CD4-positive, alpha-beta T cell treated with Interleukin-17A for 4 hours (primary cell): ENCODE data around the gene SEC63.
A peak's percentile ranks its signal among the peaks of the same experiment; 100 is the strongest.
"Not testable (repeated sequence)": the region's sequence is repeated elsewhere in the genome, so short reads cannot be mapped to it uniquely, and the experiment has no call there.

ENCODE experiments used
- DNase-seq: peaks from one replicate; pipeline ENCODE4 v3.0.0-alpha.2; 2020; ENCODE audit warnings: mixed read lengths

Gene SEC63

DNA sequence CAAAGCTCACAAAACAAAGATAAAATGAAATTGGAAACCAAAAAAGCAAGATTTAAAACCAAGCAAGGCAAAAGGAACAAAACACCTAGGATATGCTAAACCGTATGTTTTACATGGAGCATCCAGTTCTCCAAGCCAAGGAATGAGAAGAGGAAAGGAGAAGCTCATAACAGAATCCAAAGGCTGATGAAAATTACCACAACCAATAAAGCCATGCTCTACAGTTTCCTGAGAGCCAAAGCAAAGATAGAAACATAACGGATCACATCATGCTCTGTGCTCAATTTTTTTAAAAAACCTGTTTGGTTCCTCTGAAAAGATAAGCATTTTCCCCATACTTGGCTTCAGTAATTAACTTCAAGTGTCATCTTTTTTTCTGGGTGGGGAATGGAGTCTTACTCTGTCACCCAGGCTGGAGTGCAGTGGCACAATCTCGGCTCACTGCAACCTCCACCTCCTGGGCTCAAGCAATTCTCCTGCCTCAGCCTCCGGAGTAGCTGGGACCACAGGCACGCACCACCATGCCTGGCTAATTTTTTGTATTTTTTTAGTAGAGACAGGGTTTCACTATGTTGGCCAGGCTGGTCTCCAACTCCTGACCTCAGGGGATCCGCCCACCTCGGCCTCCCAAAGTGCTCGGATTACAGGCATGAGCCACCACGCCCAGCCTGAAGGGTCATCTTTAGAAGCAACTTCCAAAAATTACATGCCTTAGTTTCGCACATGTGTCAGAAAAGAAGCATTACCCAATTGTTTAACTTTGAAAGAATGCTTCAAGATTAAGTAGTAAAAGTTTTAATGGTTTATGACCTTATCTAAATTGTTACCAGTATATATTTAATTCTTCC is 31.1 kb downstream of the SEC63 start:
- DNase-seq, result not testable (repeated sequence)

DNA sequence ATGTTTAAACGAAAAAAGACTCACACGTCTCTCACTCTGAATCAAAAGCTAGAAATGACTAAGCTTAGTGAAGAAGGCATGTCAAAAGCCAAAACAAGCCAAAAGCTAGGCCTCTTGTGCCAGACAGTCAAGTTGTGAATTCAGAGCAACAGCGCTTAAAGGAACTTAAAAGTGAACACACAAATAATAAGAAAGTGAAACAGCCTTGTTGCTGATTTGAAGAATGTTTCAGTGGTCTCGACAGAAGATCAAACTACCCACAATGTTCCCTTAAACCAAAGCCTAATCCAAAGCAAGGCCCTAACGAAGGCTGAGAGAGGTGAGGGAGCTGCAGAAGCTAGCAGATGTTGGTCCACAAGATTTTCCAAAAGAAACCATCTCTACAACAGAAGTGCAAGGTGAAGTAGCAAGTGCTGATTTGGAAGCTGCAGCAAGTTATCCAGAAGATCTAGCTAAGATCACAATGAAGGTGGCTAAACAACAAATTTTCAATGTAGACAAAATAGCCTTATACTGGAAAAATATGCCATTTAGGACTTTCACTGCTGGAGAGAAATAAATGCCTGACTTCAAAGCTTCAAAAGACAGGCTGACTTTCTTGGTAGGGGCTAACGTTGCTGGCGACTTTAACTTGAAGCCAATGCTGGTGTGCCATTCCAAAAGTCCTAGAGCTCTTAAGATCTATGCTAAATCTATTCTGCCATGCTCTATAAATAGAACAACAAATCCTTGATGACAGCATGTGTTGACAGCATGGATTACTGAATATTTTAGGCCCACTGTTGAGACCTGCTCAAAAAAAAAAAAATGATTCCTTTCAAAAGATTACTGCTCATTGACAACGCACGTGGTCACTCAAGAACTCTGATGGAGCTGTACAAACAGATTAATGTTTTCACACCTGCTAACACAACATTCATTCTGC is 40.3 kb downstream of the SEC63 start:
- DNase-seq, result no peak

DNA sequence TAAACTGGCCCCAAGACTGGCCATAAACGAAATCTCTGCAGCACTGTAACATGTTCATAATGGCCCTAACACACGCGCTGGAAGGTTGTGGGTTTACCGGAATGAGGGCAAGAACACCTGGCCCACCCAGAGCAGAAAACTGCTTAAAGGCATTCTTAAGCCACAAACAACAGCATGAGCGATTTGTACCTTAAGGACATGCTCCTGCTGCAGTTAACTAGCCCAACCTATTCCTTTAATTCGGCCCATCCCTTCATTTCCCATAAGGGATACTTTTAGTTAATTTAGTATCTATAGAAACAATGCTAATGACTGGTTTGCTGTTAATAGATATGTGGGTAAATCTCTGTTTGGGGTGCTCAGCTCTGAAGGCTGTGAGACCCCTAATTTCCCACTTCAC is 41.0 kb downstream of the SEC63 start:
- DNase-seq, result not testable (repeated sequence)

DNA sequence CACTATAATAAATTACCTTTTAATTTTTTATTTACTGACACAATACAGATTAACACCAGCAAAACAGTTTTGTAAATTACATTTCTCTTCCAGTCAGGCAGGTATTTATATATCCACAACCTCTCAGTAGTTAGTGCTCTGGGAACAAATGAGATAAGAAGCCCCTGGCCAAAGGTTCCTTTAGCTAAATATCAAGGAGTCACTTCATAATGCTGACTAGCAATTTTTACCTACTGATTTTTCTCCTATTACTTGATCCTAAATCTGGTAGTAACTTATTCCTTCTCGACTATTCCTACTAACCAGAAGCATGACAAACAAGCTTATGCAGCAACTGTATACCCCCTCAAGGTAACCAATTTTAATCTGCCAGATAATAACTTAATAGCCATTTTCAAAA is 46.3 kb downstream of the SEC63 start:
- no peak for DNase-seq

DNA sequence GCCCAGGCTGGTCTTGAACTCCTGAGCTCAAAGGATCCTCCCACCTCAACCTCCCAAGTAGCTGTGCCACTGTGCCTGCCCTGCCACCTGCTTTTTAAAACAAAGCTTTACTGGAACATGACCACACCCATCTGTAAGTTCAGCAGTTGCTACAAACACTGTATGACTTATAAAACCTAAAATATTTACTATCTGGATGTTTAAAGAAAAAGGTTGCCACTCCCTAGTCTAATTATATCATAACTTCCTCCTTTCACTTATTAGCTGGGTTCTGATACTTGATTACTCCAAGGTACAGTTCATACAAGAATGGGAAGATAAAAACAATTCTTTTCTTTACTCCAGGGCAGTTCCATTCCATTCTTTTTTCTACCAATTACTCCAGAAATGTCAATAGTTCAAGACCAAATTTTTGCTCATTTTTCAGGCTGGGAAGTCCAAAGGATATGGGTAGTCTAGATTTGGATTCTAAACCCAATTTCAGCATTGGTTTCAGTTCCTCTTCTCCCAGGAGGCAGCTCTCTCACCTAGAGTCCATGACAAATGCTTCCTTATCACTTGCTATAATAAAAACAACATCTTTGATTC is 63.1 kb downstream of the SEC63 start:
- DNase-seq, result no peak

DNA sequence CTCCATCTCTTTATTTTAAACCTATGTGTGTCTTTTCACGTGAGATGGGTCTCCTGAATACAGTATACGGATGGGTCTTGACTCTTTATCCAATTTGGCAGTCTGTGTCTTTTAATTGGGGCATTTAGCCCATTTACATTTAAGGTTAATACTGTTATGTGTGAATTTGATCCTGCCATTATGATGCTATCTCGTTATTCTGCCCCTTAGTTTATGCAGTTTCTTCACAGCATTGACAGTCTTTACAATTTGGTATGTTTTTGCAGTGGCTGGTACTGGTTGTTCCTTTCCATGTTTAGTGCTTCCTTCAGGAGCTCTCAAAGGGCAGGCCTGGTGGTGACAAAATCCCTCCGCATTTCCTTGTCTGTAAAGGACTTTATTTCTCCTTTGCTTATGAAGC is 67.6 kb downstream of the SEC63 start:
- not testable (repeated sequence) for DNase-seq

DNA sequence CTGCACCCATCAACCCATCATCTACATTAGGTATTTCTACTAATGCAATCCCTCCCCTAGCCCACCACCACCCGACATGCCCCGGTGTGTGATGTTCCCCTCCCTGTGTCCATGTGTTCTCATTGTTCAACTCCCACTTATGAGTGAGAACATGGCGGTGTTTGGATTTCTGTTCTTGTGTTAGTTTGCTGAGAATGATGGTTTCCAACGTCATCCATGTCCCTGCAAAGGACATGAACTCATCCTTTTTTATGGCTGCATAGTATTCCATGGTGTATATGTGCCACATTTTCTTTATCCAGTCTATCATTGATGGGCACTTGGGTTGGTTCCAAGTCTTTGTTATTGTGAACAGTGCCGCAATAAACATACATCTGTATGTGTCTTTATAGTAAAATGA is 72.1 kb downstream of the SEC63 start:
- DNase-seq, result not testable (repeated sequence)

DNA sequence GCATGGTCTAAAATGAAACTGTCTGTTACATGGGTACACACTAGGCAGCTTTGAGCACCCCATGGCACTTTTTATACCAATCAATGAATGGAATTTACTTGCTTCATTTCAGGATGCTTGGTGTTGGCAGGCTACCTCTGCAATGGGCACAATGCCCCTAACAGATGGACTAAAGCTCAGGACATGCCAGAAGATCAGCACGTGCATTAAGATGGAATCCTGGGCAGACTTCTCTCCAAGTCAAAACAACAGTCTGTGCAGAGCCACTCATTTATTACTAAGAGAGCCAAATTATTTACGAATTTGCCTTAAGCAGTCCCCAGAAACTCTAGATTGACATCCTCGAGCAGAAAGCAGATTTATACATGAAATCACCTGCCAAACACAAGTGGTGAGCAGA is 78.1 kb downstream of the SEC63 start:
- DNase-seq, result no peak

DNA sequence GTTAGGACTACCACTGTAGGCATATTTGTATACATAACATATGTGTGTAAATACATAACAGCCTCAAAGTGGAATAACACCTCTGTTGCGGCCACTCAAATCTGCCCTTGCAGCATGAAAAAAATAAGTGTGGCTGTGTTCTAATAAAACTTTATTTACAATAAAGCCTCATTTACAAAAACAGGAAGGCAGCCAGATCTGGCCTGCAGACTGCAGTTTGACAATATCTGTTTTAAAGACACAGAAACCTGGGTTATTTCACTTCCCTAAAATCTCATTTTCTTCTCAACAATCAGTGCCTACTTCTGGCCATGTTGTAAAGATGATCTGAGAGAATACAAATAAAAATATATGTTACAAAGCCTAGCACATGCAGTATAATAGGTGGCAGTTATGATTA is 80.0 kb downstream of the SEC63 start:
- no peak for DNase-seq

DNA sequence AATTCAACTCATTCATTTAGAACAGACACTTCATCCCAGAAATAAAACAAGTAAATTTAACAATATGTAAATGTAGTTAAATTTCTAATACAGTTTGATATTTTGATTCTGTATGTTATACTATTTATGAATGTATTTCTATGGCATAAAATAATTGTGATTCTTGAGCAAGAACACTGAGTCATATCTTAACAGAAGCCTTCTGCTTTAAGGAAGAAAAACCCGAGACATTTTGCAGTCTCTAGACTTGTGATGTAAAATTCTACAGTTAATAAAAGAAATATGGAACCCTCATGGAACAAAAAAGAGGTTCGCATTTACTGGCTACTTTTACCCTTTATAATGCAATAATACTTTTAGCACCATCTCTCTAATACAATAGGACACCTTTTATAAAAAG is 86.0 kb downstream of the SEC63 start:
- DNase-seq, result no peak

DNA sequence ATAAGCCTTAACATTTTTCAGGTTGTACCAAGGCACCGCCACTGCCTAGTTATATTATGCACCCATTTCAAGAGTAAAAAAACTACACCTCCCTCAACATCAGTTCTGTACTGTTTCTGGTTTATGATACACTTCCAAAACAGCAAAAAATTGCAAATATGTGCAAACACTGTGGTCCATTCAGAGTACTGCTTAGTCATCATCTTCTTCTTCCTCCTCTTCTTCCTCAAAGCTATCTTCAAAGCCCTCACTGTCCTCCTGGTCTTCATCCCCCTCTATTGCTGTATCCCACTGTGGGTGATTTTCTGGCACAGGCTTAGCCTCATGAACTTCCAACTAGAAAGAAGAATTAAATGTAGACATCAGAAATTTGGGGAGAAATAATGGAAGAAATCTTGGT is 86.5 kb downstream of the SEC63 start:
- DNase-seq, result not testable (repeated sequence)

DNA sequence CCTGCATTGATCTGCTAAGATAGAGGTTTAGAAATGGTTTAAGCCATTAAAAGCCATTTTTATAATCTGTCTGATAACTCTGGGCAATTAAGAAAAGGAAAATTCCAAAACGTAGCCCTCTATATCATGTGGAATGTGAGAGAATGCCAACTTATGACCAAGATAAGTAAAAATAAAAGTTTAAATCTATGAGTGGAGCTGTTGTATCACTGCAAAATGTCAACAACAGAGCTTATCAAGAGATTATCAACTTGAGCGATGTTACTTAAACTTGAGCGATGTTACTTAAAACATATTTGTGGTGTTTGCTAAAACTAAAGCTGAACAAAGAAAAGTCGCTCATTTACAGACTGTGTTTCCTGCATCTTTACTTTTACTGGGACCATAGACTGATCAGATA is 87.0 kb downstream of the SEC63 start:
- no peak for DNase-seq

DNA sequence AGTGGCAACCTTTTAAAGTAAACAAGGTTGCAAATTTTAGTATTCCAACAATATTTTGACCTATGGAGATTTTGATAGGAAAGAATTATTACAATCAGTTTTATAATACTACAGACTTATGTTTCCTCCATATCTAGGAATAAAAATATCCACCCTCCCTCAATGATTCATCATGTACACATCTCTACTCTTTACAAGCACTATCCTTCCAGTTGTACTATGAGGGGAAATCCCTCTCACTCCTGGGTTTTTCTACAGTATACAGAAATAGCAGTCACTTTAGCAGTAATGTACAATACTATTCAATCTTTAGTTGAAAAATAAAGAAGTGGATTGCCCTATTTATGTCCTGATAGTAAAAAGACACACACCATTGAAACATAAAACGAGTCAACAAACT is 87.6 kb downstream of the SEC63 start:
- DNase-seq, result no peak

DNA sequence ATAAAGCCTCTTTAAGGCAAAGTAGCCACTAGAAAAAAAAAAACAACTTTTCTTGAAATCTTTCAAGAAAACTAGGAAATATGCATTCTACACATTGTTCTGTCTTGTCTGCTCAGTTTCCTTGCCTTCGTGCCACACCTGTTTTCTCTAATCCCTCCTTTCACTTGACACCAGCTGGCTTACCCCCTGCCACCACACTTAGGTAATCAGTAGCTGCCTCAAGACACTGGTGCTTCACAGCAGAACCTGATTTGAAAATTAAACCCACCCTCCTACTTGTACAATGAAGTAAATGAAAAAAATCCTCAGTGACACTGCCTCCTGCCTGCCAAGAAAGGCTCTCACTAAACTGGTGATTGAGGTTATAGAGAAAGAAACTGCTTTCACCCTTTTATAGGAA is 88.1 kb downstream of the SEC63 start:
- DNase-seq, result no peak

DNA sequence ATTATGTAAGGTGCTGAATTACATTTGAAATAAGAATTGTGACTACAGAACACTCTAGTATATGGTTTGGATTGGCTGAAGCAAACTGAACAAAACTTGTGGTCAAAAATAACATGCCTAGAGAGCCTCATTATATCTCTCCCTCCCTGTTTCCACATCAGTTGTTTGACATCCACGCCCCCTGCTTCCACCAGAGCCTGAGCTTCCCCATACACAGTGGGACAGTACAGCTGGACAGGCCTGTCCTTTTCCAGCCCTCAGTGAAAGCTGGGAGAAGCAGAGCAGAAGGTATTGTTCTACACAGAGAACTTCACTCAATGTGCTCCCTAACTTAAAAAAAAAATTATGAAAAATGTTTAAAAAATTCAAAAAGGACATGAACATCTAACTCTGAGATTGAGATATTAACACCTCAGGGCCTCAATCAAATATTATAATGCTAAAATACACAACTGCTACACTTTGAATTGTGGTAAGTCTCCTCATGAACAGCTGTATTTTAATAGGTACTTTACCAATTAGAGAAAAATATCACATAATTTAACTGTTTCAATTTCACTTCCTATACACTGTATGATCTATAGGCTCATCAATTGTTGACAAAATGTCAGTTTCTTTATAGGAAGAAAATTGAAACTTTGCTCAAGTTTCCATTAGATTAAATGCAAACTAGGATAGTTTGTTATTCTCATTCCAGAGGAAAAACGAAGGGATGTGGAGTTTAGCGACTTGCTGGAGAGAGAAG is 89.0 kb downstream of the SEC63 start:
- no peak for DNase-seq

DNA sequence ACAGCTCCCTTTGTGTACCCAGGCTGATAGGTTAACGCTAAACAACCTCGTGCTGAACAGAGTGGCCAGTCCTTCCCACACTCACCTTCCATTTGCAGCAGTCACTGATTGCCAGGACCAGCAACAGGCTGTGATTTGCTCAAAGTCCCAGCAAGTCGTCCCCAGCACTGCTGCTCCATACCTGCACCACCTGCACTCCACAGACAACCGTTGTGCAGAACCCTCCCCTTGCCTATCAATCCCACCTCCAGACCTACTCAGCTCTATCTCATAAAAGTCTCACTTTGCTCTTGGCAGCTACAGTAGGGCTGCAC is 90.7 kb downstream of the SEC63 start:
- DNase-seq, result no peak

DNA sequence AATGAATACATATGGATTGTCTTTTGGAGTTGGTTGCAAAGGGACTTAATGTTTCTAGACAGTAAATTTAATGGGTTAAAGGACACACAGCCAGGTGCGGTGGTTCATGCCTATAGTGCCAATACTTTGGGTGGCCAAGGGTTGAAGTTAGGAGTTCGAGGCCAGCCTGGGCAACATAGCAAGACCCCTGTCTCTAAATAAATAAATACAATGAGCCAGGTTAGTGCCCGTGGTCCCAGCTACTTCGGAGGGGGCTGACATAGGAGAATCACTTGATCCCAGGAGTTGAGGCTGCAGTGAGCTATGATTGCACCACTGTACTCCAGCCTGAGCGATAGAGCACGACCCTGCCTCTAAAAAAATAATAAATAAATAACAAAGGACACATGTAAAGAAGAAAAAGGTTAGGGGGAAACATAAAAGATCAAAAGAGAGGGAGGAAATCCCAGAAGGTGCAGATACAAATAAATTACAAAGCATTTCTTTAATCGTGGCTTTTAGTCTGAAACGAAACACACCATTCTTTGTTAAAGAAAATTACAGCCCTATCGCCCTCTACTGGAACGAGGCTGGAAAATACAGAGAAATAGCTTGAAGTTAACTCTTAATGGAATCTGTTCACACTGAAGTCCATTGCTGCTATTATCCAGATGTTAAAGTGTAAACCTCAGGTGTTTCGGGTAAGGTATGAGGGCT is 91.3 kb downstream of the SEC63 start:
- peak; percentile 55 for DNase-seq

DNA sequence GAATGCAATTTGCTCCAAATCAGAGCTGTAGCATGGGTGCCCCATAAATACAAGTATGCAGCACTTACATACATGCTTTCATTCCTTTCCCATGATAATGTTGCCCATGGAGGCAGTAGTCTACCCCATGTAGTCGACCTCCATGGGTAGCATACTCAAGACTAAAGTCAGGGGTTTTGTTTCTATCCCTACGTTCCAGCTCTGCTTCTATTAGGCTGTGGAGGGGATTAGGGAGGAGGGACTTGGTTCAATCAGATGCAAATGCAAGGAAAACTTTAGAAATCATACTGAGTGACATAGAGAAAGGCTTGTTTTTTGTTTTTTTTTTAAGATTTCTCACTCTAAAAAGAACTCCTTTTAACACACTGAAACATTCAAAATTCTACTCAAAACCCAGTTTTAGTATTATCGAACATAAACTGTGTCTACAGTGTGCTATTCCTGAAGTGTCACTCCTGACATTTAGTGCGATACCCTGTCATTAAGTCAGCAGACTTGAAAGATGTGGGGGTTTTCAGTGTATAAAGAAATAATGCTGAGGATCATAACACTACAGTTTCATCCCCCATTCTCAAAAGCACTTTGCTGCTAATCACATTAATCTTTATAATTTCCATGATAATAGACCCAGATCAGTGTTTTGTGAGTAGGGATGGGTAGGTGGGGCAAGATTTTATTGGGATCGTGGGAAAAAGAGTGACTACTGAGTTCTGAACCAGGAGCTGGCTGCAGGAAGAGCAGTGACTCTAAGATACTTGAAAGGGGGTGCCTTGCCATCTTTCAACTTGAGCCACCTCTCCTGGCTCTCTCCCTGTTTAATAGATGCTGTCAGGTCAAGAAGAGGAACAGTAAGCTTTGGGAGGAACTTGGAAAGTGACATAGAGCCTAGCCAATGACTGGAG is 93.5 kb downstream of the SEC63 start:
- no peak for DNase-seq

DNA sequence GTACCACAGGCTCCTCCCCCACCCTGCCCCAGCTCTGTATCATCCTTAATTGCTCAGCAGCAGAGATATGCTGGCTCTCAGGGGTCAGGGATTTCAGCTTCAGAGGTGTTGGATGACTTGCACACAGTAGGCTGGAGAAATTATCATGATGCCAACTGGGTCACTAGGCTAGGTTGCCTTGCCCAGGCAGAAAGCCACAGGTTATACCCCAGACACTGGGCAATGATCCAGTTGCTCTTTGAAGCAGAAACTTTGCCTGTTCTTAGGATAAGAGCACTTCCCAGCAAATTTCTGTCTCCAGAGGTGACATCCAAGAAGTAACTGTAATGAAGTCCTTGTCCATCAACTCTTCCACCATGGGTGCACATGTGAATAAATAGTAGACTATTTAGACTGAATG is 95.6 kb downstream of the SEC63 start:
- no peak for DNase-seq

DNA sequence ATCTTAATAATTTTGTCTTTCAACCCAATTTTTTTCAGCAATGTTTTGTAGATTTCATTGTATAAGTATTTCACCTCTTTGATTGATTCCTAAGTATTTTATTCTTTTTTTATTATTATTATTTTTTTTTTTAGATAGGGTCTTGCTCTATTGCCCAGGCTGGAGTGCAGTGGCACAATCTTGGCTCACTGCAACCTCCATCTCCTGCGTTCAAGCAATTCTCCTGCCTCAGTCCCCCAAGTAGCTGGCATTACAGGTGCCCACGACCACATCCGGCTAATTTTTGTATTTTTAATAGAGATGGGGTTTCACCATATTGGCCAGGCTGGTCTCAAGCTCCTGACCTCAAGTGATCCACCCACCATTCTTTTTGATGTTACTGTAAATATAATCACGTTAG is 97.0 kb downstream of the SEC63 start:
- not testable (repeated sequence) for DNase-seq

DNA sequence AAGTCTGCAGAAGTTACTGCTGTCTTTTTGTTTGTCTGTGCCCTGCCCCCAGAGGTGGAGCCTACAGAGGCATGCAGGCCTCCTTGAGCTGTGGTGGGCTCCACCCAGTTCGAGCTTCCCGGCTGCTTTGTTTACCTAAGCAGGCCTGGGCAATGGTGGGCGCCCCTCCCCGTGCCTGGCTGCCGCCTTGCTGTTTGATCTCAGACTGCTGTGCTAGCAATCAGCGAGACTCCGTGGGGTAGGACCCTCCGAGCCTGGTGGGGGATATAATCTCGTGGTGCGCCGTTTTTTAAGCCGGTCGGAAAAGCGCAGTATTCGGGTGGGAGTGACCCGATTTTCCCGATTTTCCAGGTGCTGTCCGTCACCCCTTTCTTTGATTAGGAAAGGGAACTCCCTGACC is 97.9 kb downstream of the SEC63 start:
- not testable (repeated sequence) for DNase-seq
